ENCODE results near the gene FST.

The FST gene

DNA sequence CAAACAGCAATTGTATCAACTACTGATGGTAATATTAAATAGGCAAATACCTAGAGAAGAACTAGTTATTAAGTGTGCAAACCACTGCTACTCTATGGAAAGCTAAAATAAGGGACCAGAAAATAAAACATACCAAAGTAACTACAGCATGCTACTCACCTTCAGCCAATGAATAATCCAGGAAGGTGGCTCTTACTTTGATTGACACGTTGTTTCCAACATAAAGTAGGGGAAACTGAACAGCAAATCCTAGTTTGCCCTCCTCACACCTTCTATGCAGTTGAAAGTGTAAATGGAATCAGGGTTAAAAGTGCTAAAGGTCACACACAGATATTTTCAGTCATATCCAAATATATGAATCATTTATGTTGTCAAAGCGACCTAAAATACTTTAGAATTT, 5.1 kb upstream of the FST start:
- FAIRE-seq = no peak

DNA sequence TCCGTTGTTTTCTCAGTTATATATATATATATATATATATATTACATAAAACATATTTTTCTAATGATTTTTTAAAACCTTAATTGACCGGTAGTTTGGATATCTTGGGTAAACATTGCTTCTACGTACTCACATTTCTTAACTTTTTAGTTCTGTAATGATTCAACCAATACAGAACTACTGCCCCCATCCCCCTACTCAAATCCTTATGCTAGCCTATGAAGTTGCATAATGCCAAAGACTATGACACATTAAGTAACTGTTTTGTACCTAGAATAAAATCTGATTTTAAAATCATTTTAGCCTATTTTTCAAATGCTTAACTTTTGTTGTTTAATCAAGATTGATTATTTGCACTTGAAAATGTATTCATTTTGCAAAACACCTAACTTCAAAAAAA, 4.4 kb upstream of the FST start:
- FAIRE-seq = no peak

- no peak for FAIRE-seq
Measured at GRCh38 chr5:53476531-53477480, 3.6 kb upstream of the FST start.

DNA sequence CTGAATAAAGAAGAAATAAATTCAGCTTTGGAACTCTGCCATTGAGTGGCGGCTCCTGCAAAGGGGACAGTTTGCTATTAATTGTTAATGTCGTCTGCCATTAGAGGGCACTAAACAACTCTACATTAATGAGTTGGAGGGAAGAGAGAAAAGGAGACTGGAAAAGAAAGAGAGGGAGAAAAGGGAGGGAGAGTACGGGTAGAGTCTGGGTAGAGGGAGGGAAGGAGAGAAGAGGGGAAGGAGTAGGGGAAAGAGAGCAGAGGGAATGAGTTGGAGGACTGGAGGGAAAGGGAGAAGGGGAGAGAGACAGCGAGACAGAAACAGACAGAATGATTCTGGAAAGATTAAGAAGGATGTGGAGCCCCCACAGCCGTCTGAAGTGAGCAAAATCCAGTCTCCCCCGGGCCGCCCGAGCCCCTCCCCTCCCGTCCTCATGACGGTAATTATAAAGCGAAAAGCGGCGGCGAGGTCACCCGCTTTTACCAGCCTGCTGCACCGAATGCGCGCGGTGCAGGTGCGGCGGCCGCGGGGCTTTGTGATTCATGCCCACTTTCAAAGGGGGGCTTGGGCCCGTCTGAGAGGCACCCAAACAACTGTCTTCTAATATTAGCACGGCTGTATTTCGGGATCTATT, 1.9 kb upstream of the FST start:
- FAIRE-seq = no peak

GRCh38 chr5:53479045-53479589, 1.3 kb upstream of the FST start:
- FAIRE-seq = no peak

- FAIRE-seq = no peak
Measured at GRCh38 chr5:53479590-53480415, 626 bp upstream of the FST start.

DNA sequence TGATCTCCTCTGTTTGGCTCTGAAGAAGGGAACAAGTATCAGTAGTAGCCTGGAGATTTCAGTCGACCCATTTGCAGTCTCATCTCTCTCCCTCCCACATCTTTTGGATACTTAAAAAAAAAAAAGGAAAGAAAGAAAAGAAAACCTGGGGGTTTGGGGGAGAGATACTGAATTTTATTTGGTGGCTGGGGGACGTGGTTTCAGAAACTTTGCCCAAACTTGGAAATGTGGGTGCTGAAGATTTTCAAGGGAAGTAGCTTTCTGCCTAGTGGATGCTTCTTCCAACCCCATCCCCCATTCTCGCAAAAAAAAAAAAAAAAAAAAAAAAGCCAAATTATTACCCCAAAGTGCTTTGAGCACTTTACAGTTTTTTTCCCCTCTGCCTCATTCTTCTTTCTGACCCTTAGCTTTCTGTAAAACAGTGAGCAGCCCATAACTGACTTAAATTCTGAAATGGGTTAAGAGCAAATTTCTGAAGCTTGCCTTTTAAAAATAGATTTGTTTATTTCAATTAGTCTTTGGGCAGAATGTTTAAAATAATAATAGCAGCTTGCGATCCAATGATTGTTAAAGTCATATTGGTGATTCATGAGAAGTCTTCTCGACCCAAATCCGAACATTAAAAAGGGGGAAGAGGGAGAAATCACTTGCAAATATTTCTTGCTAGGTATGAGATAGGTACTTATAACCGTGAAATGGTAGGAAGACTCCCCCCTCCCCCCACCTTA, 894 bp downstream of the FST start:
- no peak for FAIRE-seq

DNA sequence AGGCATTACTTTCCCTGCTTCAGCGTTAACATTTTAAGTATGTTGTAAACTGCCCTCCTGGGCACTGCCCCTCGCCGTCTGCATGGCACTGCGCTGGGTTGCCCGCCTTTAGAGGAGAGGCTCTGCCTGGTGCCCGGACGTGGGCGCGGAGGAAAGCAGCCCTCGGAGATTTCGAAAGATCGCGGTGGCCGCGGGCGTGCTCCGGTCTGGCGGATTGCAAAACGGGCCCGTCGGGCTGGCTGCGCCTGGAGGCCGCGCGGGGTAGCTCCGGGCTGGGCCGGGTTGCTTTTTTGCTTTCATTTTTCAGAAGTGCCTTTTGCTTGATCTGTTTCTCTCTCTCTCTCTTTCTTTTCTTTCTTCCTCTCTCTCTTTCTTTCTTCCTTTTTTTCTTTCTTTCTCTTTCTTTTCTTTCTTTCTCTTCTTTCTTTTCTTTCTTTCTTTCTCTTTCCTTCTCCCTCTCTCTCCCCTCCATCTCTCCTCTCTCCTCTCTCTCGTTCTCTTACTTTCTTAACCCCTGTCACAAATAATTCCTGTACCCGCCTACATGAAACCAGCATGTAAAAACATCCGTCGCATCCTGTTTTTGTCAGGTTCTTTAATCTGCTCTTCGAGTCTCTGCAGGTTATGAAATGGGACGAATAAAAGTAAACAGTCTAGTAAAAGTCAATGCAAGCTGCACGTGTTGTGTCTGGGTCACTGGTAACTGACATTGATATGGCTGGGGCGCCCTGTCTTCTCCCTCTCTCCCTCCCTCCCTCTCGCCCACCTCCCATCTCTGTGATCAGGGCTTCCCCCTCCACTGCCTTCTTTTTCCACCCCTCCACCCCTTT, 1.7 kb downstream of the FST start:
- no peak for FAIRE-seq

DNA sequence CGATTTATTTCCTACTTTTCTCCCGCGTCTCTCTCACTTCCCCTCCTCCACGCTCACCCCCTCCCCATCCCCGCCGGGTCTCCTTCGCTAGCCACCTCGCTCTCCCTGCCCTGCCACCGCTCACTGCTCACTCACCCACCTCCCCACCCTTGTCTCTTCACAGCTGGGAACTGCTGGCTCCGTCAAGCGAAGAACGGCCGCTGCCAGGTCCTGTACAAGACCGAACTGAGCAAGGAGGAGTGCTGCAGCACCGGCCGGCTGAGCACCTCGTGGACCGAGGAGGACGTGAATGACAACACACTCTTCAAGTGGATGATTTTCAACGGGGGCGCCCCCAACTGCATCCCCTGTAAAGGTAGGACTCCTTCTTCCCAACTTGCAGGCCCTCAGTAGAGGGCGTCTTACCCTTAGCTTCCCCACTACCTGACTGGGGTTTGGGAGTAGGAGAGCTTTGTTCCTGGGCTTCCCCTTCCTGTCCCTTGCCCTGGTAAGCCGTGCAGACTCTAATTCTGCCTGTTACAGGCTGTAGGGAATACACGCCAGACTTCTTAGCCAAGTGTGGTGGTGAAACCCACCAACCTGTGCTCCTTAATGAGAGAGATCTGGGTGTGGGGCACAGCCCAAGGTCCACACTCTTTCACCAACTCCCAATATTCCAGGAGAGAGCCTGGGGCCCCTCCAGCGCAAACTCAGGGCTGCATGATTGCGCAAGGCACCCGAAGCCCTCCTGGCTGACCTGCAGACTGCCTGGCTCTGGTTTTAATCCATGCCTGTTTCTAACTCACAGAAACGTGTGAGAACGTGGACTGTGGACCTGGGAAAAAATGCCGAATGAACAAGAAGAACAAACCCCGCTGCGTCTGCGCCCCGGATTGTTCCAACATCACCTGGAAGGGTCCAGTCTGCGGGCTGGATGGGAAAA, 2.5 kb downstream of the FST start:
- FAIRE-seq = no peak

DNA sequence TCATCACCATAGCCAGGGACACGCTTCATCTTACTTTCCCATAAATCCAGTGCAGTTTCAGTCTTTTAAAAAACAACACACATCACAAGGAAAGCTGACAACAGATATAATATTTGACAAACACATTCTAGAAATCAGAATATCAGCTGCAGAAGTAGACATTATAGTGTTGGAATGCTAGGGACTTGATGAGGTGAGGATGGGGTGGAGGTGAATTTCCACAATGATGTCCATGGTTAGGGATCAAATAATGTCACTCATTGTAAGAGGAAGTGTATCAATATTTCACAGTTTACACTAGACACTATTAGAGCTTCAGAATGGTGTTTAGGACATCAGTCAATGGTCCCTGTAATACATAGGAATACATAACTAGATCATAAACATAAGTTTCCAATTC, 7.0 kb downstream of the FST start:
- no peak for FAIRE-seq

- no peak for FAIRE-seq
Measured at GRCh38 chr5:53488195-53488722, 7.8 kb downstream of the FST start.

DNA sequence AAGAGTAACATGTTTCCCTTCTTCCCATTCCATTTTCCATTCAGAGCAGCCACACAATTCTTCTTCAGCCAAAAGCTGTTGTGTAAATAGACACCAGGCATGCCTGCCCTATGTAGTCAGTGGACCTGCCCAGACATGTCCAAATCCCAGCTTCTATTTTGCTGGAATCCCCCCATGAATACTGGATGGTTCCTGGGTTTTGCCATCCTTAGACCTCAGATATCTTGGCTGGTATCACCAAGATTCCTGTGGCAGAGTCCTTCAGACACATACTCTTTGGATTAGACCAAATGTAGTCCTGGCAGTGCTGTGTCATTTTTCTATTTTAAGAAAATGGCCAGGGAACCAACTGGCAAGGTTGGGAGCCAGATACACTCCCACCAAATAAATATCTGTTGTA, 10.3 kb downstream of the FST start:
- FAIRE-seq = no peak

GRCh38 chr5:53501054-53501453, 20.6 kb downstream of the FST start:
- no peak for FAIRE-seq

GRCh38 chr5:53503562-53504218, 23.3 kb downstream of the FST start:
- FAIRE-seq = no peak

DNA sequence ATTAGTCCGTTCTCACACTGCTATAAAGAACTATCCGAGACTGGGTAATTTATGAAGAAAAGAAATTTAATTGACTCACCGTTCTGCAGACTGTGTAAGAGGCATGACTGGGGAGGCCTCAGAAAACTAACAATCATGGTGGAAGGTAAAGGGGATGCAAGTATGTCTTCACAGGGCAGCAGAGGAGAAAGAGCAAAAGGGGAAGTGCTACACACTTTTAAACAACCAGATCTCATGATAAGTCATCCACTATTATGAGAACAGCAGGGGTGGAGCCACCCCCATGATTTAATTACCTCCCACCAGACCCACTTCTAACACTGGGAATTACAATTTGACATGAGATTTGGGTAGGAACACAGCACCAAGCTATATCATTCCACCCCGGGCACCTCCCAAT, 26.6 kb downstream of the FST start:
- no peak for FAIRE-seq

- FAIRE-seq = no peak
Measured at GRCh38 chr5:53508125-53508524, 27.7 kb downstream of the FST start.

DNA sequence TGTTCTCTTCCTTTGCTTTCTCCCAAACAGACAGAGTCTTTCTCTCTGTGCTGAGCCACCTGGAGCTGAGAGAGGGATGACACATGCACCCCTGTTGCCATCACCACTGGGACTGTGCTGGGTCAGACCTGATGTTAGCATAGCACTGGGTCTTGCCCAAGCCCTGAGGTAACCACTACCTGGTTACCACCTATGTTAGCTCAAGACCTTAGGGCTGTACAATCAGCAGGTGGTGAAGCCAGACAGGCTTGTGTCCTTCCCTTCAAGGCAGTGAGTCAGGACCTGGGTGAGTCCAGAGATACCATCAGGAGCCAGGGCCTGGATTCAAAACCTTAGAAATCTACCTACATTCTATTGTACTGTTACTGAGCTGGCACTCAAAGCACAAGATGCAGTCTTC, 32.1 kb downstream of the FST start:
- FAIRE-seq = no peak

DNA sequence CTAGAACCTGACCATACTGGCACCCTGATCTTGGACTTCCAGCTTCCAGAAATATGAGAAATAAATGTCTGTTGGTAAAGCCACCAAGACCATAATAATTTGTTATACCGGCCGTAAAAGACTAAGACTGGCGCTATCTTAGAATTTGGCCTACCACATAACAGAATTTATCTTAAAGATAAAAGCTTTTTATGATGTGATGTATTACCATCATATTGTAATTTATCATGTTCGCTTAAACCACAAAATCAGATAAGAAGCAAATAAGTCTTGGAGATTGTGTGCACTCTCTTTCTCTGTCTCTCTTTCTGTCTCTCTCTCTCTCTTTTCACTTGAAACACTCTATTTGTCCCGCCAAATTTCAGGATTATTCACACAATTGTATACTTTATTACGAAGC, 35.6 kb downstream of the FST start:
- FAIRE-seq = no peak

DNA sequence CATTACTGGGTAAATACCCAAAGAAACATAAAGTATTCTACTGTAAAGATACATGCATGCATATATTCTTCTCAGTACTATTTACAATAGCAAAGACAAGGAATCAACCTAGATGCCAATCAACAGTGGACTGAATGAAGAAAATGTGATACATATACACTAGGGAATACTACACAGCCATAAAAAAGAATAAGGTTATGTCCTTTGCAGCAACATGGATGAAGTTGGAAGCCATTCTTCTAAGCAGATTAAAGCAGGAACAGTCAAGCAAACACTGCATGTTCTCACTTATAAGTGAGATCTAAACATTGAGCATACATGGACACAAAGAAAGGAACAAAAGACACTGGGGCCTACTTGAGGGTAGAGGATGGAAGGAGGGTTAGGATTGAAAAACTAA, 40.4 kb downstream of the FST start:
- FAIRE-seq = no peak
